GM23338 (cell line): ENCODE data around the gene OLIG3. TPM values are rescaled to one million over a fixed set of nuclear protein-coding genes. Genes with fewer than 3 reads are reported as not detected.

Source experiments
- ATAC-seq: fragments of 200-7000 bp; cut with Tn5 transposase; 3 replicates; pipeline ENCODE4 v1.9.1; 2020
- DNase-seq: peaks from one replicate; pipeline ENCODE4 v3.0.0-alpha.2; 2015; ENCODE audit warnings: low spot score
- H2AFZ ChIP-seq: fragments of 200-600 bp; sonication (generic); 2 replicates; pipeline ENCODE4 v1.8.0; 2016; ENCODE audit warnings: antibody characterized with exemption, mild to moderate bottlenecking, moderate library complexity
- H3F3A ChIP-seq: fragments of 200-600 bp; sonication (generic); replicated peaks from 2 replicates; pipeline ENCODE4 v1.8.0; 2017; ENCODE audit warnings: antibody characterized with exemption, mixed run types, low read depth
- H3K27ac ChIP-seq: fragments of 200-600 bp; sonication (generic); 2 replicates; pipeline ENCODE4 v1.6.1; 2016; ENCODE audit warnings: low read depth
- H3K27me3 ChIP-seq: fragments of 200-600 bp; sonication (generic); 2 replicates; pipeline ENCODE4 v1.8.0; 2016; ENCODE audit warnings: mild to moderate bottlenecking, mixed run types, moderate library complexity; ENCODE audit not compliant: insufficient read depth
- H3K36me3 ChIP-seq: fragments of 200-600 bp; sonication (generic); 2 replicates; pipeline ENCODE4 v1.8.0; 2016; ENCODE audit warnings: mild to moderate bottlenecking; ENCODE audit not compliant: insufficient read depth
- H3K4me1 ChIP-seq: fragments of 200-600 bp; sonication (generic); 2 replicates; pipeline ENCODE4 v1.8.0; 2016; ENCODE audit warnings: mild to moderate bottlenecking, moderate library complexity; ENCODE audit not compliant: insufficient read depth
- H3K4me2 ChIP-seq: fragments of 200-600 bp; sonication (generic); 2 replicates; pipeline ENCODE4 v1.7.1; 2017; ENCODE audit warnings: mixed run types
- H3K4me3 ChIP-seq: fragments of 200-600 bp; sonication (generic); 2 replicates; pipeline ENCODE4 v1.6.1; 2016; ENCODE audit warnings: mixed run types
- H3K79me2 ChIP-seq: fragments of 200-600 bp; sonication (generic); replicated peaks from 2 replicates; pipeline ENCODE4 v1.8.0; 2017; ENCODE audit warnings: mild to moderate bottlenecking; ENCODE audit not compliant: insufficient read depth
- H3K9me2 ChIP-seq: fragments of 200-600 bp; sonication (generic); 2 replicates; pipeline ENCODE4 v1.8.0; 2017; ENCODE audit not compliant: insufficient read depth
- H4K20me1 ChIP-seq: fragments of 200-600 bp; sonication (generic); replicated peaks from 2 replicates; pipeline ENCODE4 v1.8.0; 2017; ENCODE audit warnings: mild to moderate bottlenecking; ENCODE audit not compliant: insufficient read depth
- H3K27ac Mint-ChIP-seq: 2 replicates; pipeline ENCODE4 v1.8.0; 2020; ENCODE audit warnings: inconsistent platforms, mild to moderate bottlenecking, moderate library complexity, mixed read lengths
- H3K27me3 Mint-ChIP-seq: 3 replicates; pipeline ENCODE4 v1.8.0; 2022; ENCODE audit warnings: low read depth, mild to moderate bottlenecking, moderate library complexity, mixed read lengths, inconsistent platforms; ENCODE audit not compliant: insufficient read depth, poor library complexity
- H3K36me3 Mint-ChIP-seq: 3 replicates; pipeline ENCODE4 v1.8.0; 2021; ENCODE audit warnings: low read depth, mild to moderate bottlenecking, inconsistent platforms, moderate library complexity, mixed read lengths
- H3K4me1 Mint-ChIP-seq: 3 replicates; pipeline ENCODE4 v1.8.0; 2020; ENCODE audit warnings: mild to moderate bottlenecking, inconsistent platforms, mixed read lengths
- H3K4me3 Mint-ChIP-seq: 3 replicates; pipeline ENCODE4 v1.8.0; 2021; ENCODE audit warnings: moderate library complexity, mild to moderate bottlenecking, inconsistent platforms, mixed read lengths
- H3K9me3 Mint-ChIP-seq: 3 replicates; pipeline ENCODE4 v1.8.0; 2020; ENCODE audit warnings: moderate library complexity, mild to moderate bottlenecking, inconsistent platforms, mixed read lengths
- CREB1 ChIP-seq: fragments of 250-450 bp; sonication (Bioruptor Pico); IDR thresholded peaks from 2 replicates; pipeline ENCODE4 v1.5.0; 2020; ENCODE audit warnings: low read depth, mild to moderate bottlenecking, moderate library complexity
- CTCF ChIP-seq, 2 experiments: fragments of 200-600 bp in 1 of 2; sonication (generic) in 1 of 2; conservative IDR thresholded peaks; 2 replicates each; pipeline versions ENCODE4 v1.5.1 to v1.6.1; 2016 to 2017; ENCODE audit warnings: antibody characterized with exemption in 2 of 2, low read depth in 2 of 2, mild to moderate bottlenecking in 2 of 2, moderate library complexity in 1 of 2
- EZH2 ChIP-seq: fragments of 200-600 bp; sonication (generic); IDR thresholded peaks from one replicate; pipeline ENCODE4 v1.8.0; 2017; ENCODE audit warnings: antibody characterized with exemption, mild to moderate bottlenecking, low read depth; ENCODE audit not compliant: unreplicated experiment
- EZH2phosphoT487 ChIP-seq: fragments of 200-600 bp; sonication (generic); IDR thresholded peaks from one replicate; pipeline ENCODE4 v1.8.1; 2018; ENCODE audit warnings: antibody characterized with exemption; ENCODE audit not compliant: unreplicated experiment
- STAT1 ChIP-seq: IDR thresholded peaks from one replicate; pipeline ENCODE4 v1.6.1; 2016; ENCODE audit warnings: antibody characterized with exemption; ENCODE audit not compliant: unreplicated experiment
- polyA plus RNA-seq: library from polyadenylated mRNA; unstranded; fragments of >200 nt; fragmentation: Nextera tagmentation; extraction: Ambion mirVana; gene quantifications from 2 replicates; pipeline ENCODE4 v1.2.1, GENCODE V29; 2016
- total RNA-seq: library from RNA; depleted of rRNA; stranded (reverse); fragments of >200 nt; shearing (Covaris generic); gene quantifications from 2 replicates; pipeline ENCODE4 v1.2.3, GENCODE V29; 2014
- TF ChIP-seq, protein P1 (sequence below): IDR thresholded peaks from one replicate; pipeline ENCODE4 v1.6.1; 2018; ENCODE audit warnings: antibody characterized with exemption; ENCODE audit not compliant: unreplicated experiment

The OLIG3 gene
- total and polyA plus RNA-seq, 2 experiments from 2014 or later = 0.10 to 1.1 TPM

DNA sequence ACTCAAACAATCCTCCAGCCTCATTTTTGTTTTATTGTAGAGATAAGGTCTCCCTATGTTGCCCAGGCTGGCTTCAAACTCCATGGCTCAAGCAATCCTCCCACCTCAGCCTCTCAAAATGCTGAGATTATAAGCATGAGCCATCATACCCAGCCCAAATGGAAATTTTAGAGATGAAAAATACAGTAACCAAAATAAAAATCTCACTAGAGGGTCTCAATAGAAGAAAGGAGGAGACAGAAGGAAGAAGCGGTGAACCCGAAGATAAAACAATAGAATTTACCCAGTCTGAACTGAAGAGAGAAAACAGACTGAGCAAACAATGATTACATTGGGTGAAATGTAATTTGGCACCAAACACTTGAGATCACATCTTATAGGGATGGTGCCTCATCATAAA, 16.7 kb upstream of the OLIG3 start:
- DNase-seq (no peak), ATAC-seq (no peak)
- H3K4me1 ChIP-seq = peaks cover 20% of the 10 kb centered on the region
- no peak overlapping the region for H3K27ac Mint-ChIP-seq
- H3K27me3 Mint-ChIP-seq = peaks cover 9% of the 10 kb centered on the region
- no peak for TF ChIP-seq STAT1
- H3K79me2 ChIP-seq = no peaks in the 10 kb centered on the region
- H3K4me1 Mint-ChIP-seq = peaks cover 19% of the 10 kb centered on the region
- 0 out of 2 replicates have a peak, but pooled peaks cover 6% of the 10 kb centered on the region for H3K27me3 ChIP-seq
- H2AFZ ChIP-seq = no peak overlapping the region
- H3K36me3 Mint-ChIP-seq = no peaks in the 10 kb centered on the region
- no peak overlapping the region for H3K4me3 Mint-ChIP-seq
- no peak overlapping the region for H3K27ac ChIP-seq
- H3F3A ChIP-seq = no peaks in the 10 kb centered on the region
- H3K36me3 ChIP-seq = no peaks in the 10 kb centered on the region
- no peaks in the 10 kb centered on the region for H4K20me1 ChIP-seq
- H3K9me3 Mint-ChIP-seq = peaks cover 3% of the 10 kb centered on the region; the same call in 1 of the 3 replicates
- no peak overlapping the region for H3K4me2 ChIP-seq
- H3K4me3 ChIP-seq = no peak overlapping the region
- no peaks in the 10 kb centered on the region for H3K9me2 ChIP-seq

DNA sequence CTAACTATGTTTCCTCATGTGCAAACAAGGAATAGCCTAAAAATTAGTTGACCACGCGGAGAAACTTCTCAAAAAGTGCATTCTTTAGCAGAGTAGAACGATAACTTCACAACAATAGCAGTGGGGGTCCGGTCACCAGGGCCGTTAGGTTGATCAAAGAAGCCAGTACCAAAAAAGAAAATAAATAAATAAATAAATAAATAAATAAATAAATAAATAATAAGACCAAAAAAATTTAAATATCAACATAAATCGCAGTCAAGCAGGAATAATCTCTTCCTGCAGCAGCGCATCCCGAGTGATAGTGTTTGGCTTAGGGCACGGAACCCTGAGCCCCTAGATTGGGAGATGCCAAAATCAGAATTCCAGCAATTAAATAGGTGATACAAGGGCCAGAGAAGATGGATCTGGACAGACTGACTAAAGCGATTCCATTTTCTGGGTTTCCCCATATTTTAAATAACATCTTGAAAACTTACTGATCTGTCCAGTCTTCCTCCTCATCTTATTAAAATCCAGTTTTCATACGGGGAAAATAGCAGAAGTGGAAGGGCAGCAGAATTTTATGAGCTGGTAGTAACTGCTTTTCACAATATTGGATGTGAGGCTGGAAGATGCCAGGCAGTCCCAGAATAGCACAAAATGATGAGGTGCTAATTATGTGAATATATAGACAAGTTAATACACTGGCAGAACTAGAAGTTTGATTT, 4.4 kb upstream of the OLIG3 start:
- Histone ChIP-seq H3K36me3 (no peaks in the 10 kb centered on the region), H3K4me2 (peak overlapping the region; percentile 96), H3K79me2 (no peaks in the 10 kb centered on the region), H3K9me2 (no peaks in the 10 kb centered on the region), H3K27ac (no peak overlapping the region), H3F3A (peaks cover 8% of the 10 kb centered on the region; the same call in 1 of the 2 replicates), H3K27me3 (peaks cover 78% of the 10 kb centered on the region), H4K20me1 (no peaks in the 10 kb centered on the region), H3K4me3 (peak overlapping the region; percentile 72), H2AFZ (peak overlapping the region; percentile 93), H3K4me1 (peaks cover 28% of the 10 kb centered on the region)
- DNase-seq (no peak), ATAC-seq (no peak)
- Mint-ChIP-seq H3K27ac (no peak overlapping the region), H3K4me1 (peaks cover 34% of the 10 kb centered on the region), H3K36me3 (no peaks in the 10 kb centered on the region; the same call in 2 of the 3 replicates), H3K9me3 (no peaks in the 10 kb centered on the region; the same call in 2 of the 3 replicates), H3K4me3 (peak overlapping the region; percentile 71), H3K27me3 (peaks cover 64% of the 10 kb centered on the region)
- TF ChIP-seq EZH2 (peak; percentile 37), CREB1 (CRISPR knock-in tag) (no peak)

GRCh38 chr6:137497721-137498463, 3.7 kb upstream of the OLIG3 start:
- H3K4me3 Mint-ChIP-seq = peak overlapping the region; percentile 71

More at GRCh38 chr6:137497721-137498463, 3.7 kb upstream of the OLIG3 start:
- H3K27me3 Mint-ChIP-seq = peaks cover 71% of the 10 kb centered on the region
- peak overlapping the region; percentile 93 for H2AFZ ChIP-seq
- H3K4me3 ChIP-seq = peak overlapping the region; percentile 72
- H3K79me2 ChIP-seq = no peaks in the 10 kb centered on the region
- peak overlapping the region; percentile 96 for H3K4me2 ChIP-seq
- no peak overlapping the region for H3K27ac ChIP-seq
- no peak for TF ChIP-seq CTCF (conservative IDR thresholded peaks at IDR 0.05; ENCODE audit: low read depth in 2 of 2)
- TF ChIP-seq EZH2phosphoT487 = peak; percentile 71
- peak; percentile 90 for TF ChIP-seq EZH2
- TF ChIP-seq, protein P1, sequence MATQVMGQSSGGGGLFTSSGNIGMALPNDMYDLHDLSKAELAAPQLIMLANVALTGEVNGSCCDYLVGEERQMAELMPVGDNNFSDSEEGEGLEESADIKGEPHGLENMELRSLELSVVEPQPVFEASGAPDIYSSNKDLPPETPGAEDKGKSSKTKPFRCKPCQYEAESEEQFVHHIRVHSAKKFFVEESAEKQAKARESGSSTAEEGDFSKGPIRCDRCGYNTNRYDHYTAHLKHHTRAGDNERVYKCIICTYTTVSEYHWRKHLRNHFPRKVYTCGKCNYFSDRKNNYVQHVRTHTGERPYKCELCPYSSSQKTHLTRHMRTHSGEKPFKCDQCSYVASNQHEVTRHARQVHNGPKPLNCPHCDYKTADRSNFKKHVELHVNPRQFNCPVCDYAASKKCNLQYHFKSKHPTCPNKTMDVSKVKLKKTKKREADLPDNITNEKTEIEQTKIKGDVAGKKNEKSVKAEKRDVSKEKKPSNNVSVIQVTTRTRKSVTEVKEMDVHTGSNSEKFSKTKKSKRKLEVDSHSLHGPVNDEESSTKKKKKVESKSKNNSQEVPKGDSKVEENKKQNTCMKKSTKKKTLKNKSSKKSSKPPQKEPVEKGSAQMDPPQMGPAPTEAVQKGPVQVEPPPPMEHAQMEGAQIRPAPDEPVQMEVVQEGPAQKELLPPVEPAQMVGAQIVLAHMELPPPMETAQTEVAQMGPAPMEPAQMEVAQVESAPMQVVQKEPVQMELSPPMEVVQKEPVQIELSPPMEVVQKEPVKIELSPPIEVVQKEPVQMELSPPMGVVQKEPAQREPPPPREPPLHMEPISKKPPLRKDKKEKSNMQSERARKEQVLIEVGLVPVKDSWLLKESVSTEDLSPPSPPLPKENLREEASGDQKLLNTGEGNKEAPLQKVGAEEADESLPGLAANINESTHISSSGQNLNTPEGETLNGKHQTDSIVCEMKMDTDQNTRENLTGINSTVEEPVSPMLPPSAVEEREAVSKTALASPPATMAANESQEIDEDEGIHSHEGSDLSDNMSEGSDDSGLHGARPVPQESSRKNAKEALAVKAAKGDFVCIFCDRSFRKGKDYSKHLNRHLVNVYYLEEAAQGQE = no peak
- no peak overlapping the region for H3K27ac Mint-ChIP-seq
- H4K20me1 ChIP-seq = no peaks in the 10 kb centered on the region
- DNase-seq (peak; percentile 73), ATAC-seq (peak; percentile 39)
- H3K36me3 Mint-ChIP-seq = no peaks in the 10 kb centered on the region; the same call in 2 of the 3 replicates
- no peaks in the 10 kb centered on the region; the same call in 2 of the 3 replicates for H3K9me3 Mint-ChIP-seq
- H3K9me2 ChIP-seq = no peaks in the 10 kb centered on the region
- H3K36me3 ChIP-seq = no peaks in the 10 kb centered on the region
- H3F3A ChIP-seq = peaks cover 8% of the 10 kb centered on the region; the same call in 1 of the 2 replicates
- peaks cover 38% of the 10 kb centered on the region for H3K4me1 Mint-ChIP-seq
- peaks cover 31% of the 10 kb centered on the region for H3K4me1 ChIP-seq
- peaks cover 86% of the 10 kb centered on the region for H3K27me3 ChIP-seq
